ENCODE measurements around the gene LIPG. TPM values are rescaled to one million over a fixed set of nuclear protein-coding genes. Genes with fewer than 3 reads are reported as not detected.

Gene LIPG
- total and polyA plus RNA-seq, 2 experiments from 2014 or later: 43.4 to 85.2 TPM

DNA sequence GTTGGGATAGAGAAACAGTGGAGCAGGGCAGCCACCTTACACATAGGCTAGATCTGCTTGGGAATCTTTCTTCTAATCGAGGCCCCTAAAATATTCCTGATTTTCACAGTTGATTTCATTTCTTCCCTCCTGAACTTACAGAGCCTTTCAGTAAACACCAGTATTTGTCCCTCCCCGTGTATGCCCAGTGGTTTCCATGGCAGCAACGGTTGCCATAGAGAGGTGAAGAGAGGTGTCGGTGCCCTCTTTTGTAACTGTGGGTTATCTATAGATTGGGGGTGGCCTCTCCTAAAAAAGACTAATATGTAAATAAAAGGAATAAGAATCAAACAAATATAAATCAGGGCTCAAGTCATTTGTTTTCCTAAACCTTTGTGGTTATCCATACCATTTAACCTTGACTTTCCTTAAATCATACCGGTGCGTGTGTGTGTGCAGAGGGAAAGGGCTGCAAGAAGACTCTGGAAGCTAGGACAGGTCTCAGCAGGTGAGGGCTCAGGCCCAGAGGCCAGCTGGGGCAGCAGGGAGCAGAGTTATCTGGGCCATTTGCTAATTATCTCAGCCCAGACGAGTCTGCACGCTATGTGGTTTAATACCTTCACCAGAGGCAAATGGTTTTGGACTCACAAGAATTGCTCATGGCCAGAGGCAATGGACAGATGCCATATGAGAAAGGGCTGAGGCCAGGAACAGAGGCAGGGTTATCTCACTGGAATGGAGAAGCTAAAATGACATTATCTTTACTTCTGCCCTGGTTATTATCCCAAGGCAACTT, 35.5 kb downstream of the LIPG start:
- Histone ChIP-seq H3K4me3 (no peak overlapping the region), H3K9me2 (replicated peaks; ENCODE audit: insufficient read depth) (no peaks in the 10 kb centered on the region), H4K20me1 (ENCODE audit: insufficient read depth, poor library complexity, severe bottlenecking) (no peaks in the 10 kb centered on the region), H2AFZ (no peak overlapping the region), H3K9me3 (ENCODE audit: low read depth) (no peaks in the 10 kb centered on the region), H3K27me3 (no peaks in the 10 kb centered on the region), H3K36me3 (replicated peaks; ENCODE audit: insufficient read depth, low read depth) (no peaks in the 10 kb centered on the region), H3K27ac (peak overlapping the region; percentile 12), H3K79me2 (no peaks in the 10 kb centered on the region), H3K4me2 (no peak overlapping the region), H3K4me1 (ENCODE audit: insufficient read depth) (no peaks in the 10 kb centered on the region)
- DNase-seq (ENCODE audit: low spot score): no peak
- 43% methylated on average over 8 of the region's 8 CpGs for WGBS (ENCODE audit: low lambda C conversion rate, missing lambda C conversion rate)
- TF ChIP-seq EZH2 (IDR thresholded peaks at IDR 0.05; ENCODE audit: borderline replicate concordance) (no peak), CTCF (IDR thresholded peaks at IDR 0.05; ENCODE audit: poor library complexity) (no peak), EZH2phosphoT487 (IDR thresholded peaks at IDR 0.05; ENCODE audit: low read depth, severe bottlenecking, unreplicated experiment) (no peak)

DNA sequence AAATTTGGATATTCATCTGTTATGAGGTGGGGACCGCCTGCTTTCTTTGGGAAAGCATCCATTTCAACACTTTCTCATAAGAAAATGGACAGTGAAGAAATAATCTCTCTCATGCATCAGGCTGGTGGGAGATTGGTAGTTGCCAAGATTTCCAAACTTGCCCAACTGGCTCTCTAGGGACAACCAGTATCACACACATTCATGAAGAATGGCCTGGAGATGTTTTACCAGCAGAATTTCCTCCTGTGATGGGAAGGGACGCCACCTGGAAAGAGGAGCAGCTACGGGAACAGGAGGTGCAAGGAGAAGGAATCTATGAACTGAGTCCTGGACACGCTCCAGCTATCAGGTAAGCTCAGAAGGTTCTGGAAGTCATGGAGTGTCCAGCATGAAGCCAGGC, 39.4 kb downstream of the LIPG start:
- Histone ChIP-seq H3K27ac (no peak overlapping the region), H3K4me2 (no peak overlapping the region), H3K36me3 (replicated peaks; ENCODE audit: insufficient read depth, low read depth) (no peaks in the 10 kb centered on the region), H3K4me3 (no peak overlapping the region), H2AFZ (no peak overlapping the region), H4K20me1 (ENCODE audit: insufficient read depth, poor library complexity, severe bottlenecking) (no peaks in the 10 kb centered on the region), H3K4me1 (ENCODE audit: insufficient read depth) (no peaks in the 10 kb centered on the region), H3K27me3 (no peaks in the 10 kb centered on the region), H3K9me3 (ENCODE audit: low read depth) (no peaks in the 10 kb centered on the region), H3K9me2 (replicated peaks; ENCODE audit: insufficient read depth) (no peaks in the 10 kb centered on the region), H3K79me2 (no peaks in the 10 kb centered on the region)
- DNase-seq (ENCODE audit: low spot score): no peak
- no peak for TF ChIP-seq CTCF (IDR thresholded peaks at IDR 0.05; ENCODE audit: poor library complexity)
- no peak for TF ChIP-seq EZH2 (IDR thresholded peaks at IDR 0.05; ENCODE audit: borderline replicate concordance)
- TF ChIP-seq EZH2phosphoT487 (IDR thresholded peaks at IDR 0.05; ENCODE audit: low read depth, severe bottlenecking, unreplicated experiment): no peak
- WGBS (ENCODE audit: low lambda C conversion rate, missing lambda C conversion rate): 98% methylated on average over 4 of the region's 4 CpGs

- Histone ChIP-seq H3K4me2 (no peak overlapping the region), H3K27ac (no peak overlapping the region), H3K9me2 (replicated peaks; ENCODE audit: insufficient read depth) (no peaks in the 10 kb centered on the region), H3K4me1 (ENCODE audit: insufficient read depth) (peaks cover 3% of the 10 kb centered on the region), H3K36me3 (replicated peaks; ENCODE audit: insufficient read depth, low read depth) (no peaks in the 10 kb centered on the region), H4K20me1 (ENCODE audit: insufficient read depth, poor library complexity, severe bottlenecking) (no peaks in the 10 kb centered on the region), H3K4me3 (no peak overlapping the region), H3K9me3 (ENCODE audit: low read depth) (no peaks in the 10 kb centered on the region), H3K79me2 (no peaks in the 10 kb centered on the region), H3K27me3 (no peaks in the 10 kb centered on the region), H2AFZ (no peak overlapping the region)
- 82% methylated on average over 4 of the region's 4 CpGs for WGBS (ENCODE audit: low lambda C conversion rate, missing lambda C conversion rate)
- no peak for TF ChIP-seq EZH2phosphoT487 (IDR thresholded peaks at IDR 0.05; ENCODE audit: low read depth, severe bottlenecking, unreplicated experiment)
- DNase-seq (ENCODE audit: low spot score): no peak
Measured at GRCh38 chr18:49608366-49609255, 46.8 kb downstream of the LIPG start.
